Endothelial cell of umbilical vein (primary cell): ENCODE data around the gene KCNK1.

Source experiments
- EZH2 ChIP-seq: IDR thresholded peaks from 2 replicates; pipeline ENCODE4 v1.6.1; 2012; ENCODE audit warnings: borderline replicate concordance, low read depth, mild to moderate bottlenecking, moderate library complexity, low read length, inconsistent platforms; ENCODE audit not compliant: severe bottlenecking
- FOS ChIP-seq: IDR thresholded peaks from 2 replicates; pipeline ENCODE4 v1.6.1; 2011; ENCODE audit warnings: mild to moderate bottlenecking, low read length, moderate library complexity, borderline replicate concordance; ENCODE audit not compliant: insufficient read depth
- JUN ChIP-seq: IDR thresholded peaks from 2 replicates; pipeline ENCODE4 v1.6.1; 2011; ENCODE audit warnings: borderline replicate concordance, low read depth; ENCODE audit not compliant: insufficient read length, insufficient read depth
- MYC ChIP-seq: IDR thresholded peaks from one replicate; pipeline ENCODE4 v1.6.1; 2011; ENCODE audit warnings: mild to moderate bottlenecking, low read depth, low read length
- POLR2A ChIP-seq: IDR thresholded peaks from 2 replicates; pipeline ENCODE4 v1.6.1; 2012; ENCODE audit warnings: low read depth, mild to moderate bottlenecking, control low read depth, low read length
- POLR2AphosphoS5 ChIP-seq: IDR thresholded peaks from 2 replicates; pipeline ENCODE4 v1.6.1; 2012; ENCODE audit warnings: low read depth, mild to moderate bottlenecking, control low read depth, low read length, moderate library complexity; ENCODE audit not compliant: insufficient read depth
- TF ChIP-seq, protein P1 (sequence below), 2 donors: IDR thresholded peaks; 1 replicate in 1 of 2; 2 replicates in 1 of 2; pipeline ENCODE4 v1.5.1; 2011; ENCODE audit warnings: low read length in 2 of 2, mild to moderate bottlenecking in 2 of 2, moderate library complexity in 2 of 2, control low read depth in 1 of 2, inconsistent platforms in 1 of 2, low read depth in 1 of 2; ENCODE audit not compliant: insufficient read depth in 1 of 2; ENCODE audit errors: extremely low read depth in 1 of 2

DNA sequence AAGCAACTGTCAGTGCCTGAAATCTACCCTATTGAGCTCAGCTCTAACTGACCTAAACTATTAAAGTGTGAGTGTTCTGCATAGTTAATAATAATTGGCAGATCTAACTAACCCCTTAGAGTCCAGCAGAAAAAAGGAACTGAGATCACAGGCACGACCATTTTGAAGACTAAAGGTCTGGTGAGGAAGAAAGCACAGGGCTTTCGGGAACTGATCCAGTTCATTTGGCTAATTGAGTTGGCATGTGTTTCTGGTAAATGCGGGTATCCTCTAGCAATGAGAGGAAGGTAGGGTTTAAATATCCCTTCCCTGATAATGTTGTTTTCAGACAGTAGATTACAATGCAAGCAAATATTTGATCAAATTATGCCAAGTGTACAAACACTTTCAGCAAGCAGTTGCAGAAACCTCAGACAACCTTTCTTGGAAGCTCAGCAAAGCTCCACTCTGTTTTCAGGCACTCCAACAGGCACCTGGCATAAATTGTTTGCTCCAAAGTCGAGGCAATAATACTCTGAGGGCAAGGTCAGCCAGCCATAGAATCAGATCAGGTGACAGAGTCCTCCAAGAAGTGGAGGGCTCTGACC, 100.8 kb downstream of the KCNK1 start:
- no peak for TF ChIP-seq POLR2A
- TF ChIP-seq, protein P1, sequence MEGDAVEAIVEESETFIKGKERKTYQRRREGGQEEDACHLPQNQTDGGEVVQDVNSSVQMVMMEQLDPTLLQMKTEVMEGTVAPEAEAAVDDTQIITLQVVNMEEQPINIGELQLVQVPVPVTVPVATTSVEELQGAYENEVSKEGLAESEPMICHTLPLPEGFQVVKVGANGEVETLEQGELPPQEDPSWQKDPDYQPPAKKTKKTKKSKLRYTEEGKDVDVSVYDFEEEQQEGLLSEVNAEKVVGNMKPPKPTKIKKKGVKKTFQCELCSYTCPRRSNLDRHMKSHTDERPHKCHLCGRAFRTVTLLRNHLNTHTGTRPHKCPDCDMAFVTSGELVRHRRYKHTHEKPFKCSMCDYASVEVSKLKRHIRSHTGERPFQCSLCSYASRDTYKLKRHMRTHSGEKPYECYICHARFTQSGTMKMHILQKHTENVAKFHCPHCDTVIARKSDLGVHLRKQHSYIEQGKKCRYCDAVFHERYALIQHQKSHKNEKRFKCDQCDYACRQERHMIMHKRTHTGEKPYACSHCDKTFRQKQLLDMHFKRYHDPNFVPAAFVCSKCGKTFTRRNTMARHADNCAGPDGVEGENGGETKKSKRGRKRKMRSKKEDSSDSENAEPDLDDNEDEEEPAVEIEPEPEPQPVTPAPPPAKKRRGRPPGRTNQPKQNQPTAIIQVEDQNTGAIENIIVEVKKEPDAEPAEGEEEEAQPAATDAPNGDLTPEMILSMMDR (IDR thresholded peaks at IDR 0.05; ENCODE audit: extremely low read depth in 1 of 2, insufficient read depth in 1 of 2, low read depth in 1 of 2, low read length in 2 of 2), result no peak
- no peak for TF ChIP-seq EZH2
- no peak for TF ChIP-seq JUN
- no peak for TF ChIP-seq POLR2AphosphoS5
- no peak for TF ChIP-seq FOS
- TF ChIP-seq MYC, result no peak
